ENCODE data around the gene SLC2A9.

- TF ChIP-seq HDAC2 (IDR thresholded peaks at IDR 0.05): no peak
- TF ChIP-seq RFX5 (IDR thresholded peaks at IDR 0.05): no peak
- no peak for TF ChIP-seq CTCF (IDR thresholded peaks at IDR 0.05)
- no peak for TF ChIP-seq POLR2A (IDR thresholded peaks at IDR 0.05; ENCODE audit: low read length)
- no peak for TF ChIP-seq TFCP2L1 (CRISPR knock-in tag; IDR thresholded peaks at IDR 0.05)
- TF ChIP-seq MYC (IDR thresholded peaks at IDR 0.05; ENCODE audit: borderline replicate concordance, low read length): no peak
- TF ChIP-seq KDM1A (IDR thresholded peaks at IDR 0.05; ENCODE audit: low read depth): no peak
- TF ChIP-seq CEBPB (IDR thresholded peaks at IDR 0.05): no peak
Measured at GRCh38 chr4:10057023-10057395, 35.7 kb upstream of the SLC2A9 start.

All from A549 (cell line).